CD4-positive, alpha-beta T cell treated with Interleukin-6 for 4 hours (primary cell): Measurements from ENCODE around the gene KCNJ11.

Source experiments
- DNase-seq: peaks from one replicate; pipeline ENCODE4 v3.0.0-alpha.2; 2020; ENCODE audit warnings: mixed read lengths

Gene KCNJ11

DNA sequence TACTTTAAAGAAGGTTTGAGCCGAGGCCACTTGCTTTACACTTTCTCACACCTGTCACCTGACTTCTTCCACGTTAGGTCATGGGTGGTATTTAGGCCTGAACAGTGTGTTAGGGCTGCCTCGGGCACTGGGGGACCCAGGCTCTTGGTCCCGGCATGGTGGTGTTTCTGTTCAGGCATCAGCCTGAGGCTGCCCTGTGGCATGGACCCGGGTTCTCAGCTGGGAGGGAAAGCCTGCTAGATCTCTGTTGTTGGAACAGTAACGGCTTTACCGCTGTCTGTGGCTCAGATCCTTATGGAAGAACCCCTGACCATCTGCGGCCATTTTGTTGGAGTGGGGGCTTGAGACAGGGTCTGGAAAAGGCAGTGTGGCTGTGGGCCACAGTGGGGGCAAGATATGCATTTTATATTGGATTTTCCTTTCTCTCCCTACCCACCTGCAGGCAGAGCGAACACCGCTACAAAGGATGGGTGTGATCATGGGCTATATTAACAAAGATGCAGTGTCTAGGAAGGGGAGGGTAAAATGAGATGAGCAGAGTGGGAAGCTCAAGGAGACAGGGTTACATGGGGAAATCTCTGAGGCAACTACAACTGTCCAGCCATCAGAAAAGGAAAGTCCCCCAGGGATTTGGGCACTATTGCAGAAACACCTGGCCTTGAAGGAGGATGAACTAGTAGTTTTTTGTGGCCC lies 1.6 kb upstream of the KCNJ11 start:
- no peak for DNase-seq

DNA sequence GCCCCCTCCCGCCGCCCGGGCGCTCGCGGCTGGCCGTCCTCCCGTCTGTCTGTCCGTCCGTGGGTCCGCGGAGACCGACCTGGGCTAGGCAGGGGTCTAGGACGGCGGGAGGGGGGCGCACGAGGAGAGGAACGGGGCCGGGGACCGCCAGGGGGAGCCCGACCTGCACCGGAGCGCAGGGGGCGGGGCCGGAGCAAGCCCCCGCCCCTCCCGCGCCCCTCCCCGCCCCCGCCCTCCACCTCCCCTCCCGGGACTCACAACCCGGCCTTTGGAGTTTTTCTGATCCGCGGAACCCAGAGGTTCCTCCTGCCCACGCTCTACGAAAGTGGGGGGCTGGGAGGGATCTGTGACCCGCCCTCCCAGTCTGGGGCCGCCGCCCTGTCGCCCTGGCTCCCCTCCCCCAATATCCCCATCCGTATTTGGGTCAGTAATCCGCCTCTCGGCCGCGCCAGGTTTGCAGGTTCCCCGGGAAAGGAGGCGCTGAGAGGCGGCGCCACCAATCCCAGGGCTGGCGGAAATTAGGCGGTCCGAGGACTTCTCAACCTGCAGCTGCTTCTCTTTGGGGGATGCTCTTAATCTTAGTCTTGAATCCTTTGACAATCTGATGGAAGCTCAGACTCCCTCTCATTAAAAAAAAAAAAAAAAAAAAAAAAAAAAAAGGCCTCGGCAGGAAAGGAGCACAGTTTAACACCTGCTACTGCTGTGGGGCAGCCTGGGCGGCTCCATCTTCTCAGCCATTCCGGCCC lies 925 bp upstream of the KCNJ11 start:
- DNase-seq: peak; percentile 87

DNA sequence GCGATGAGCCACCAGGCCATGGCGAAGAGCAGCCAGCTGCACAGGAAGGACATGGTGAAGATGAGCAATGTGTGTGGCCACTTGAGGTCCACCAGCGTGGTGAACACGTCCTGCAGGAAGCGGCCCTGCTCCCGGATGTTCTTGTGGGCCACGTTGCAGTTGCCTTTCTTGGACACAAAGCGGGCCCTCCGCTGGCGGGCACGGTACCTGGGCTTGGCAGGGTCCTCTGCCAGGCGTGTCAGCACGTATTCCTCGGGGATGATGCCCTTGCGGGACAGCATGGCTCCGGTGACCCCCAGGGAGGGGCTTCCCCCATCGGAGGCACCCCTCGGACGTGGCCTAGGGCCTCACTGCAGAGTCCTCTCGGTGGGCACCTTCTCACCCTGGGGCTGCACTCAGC lies 648 bp downstream of the KCNJ11 start:
- no peak for DNase-seq

DNA sequence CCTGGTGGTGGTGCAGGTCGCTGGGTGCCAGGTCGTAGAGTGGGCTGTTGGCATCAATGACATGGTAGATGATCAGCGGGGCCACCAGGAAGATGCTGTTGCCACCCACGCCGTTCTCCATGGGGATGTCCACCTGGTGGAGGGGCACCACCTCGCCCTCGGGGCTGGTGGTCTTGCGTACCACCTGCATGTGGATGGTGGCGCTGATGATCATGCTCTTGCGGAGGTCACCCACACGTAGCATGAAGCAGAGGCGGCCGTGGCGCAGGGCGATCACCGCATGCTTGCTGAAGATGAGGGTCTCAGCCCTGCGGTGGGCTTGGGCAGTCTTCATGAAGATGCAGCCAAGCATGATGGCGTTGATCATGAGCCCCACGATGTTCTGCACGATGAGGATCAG lies 1.2 kb downstream of the KCNJ11 start:
- no peak for DNase-seq

DNA sequence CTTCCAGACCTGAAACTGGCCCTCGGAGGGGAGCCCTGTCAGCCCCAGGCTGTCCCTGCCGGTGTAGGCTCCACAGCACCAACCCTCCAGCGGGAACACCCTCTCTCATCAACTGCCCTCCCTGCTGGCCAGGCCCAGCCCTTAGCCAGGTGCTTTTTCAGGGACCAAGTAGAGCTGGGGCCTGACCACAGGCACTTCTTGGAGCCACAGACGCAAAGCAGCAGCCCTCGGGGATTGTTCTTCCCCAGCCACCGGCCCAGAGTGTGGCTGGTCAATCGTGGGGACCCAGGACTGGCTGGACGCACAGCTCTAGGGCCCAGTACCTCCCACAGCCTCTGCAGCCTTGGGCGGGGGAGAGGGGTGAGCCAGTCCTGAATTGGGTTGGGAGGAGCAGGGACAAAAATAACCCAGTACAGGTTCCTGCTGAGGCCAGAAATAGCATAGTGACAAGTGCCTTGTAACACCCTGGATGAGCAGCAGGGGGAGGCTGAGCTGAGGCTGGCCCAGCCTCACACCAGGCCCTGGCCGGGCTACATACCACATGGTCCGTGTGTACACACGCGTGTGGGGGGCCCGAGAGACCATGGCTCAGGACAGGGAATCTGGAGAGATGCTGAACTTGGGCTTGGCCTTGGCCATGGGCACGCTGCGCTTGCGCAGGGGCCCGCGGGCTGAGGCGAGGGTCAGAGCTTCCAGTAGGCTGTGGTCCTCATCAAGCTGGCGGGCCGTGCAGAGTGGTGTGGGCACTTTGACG lies 2.0 kb downstream of the KCNJ11 start:
- DNase-seq: peak; percentile 33

DNA sequence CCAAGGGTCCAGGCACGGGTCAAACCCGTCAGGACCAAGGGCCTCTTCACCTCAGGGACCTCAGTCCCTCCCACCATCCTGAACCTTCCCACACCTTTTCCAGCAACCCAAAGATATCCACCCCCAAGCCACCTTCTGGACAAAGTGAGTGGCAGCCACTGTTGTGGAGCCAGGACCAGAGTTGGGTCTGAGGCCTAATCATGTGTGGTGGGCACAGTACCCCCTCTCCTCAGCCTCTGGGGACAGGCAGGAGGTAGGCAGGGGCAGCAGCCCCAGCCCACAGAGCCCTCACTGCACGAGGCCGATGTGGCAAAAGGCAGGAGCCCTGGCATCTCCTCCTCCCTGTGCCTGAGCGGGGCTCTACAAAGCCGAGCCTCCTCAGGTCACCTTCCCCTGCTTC lies 2.5 kb downstream of the KCNJ11 start:
- DNase-seq: no peak

DNA sequence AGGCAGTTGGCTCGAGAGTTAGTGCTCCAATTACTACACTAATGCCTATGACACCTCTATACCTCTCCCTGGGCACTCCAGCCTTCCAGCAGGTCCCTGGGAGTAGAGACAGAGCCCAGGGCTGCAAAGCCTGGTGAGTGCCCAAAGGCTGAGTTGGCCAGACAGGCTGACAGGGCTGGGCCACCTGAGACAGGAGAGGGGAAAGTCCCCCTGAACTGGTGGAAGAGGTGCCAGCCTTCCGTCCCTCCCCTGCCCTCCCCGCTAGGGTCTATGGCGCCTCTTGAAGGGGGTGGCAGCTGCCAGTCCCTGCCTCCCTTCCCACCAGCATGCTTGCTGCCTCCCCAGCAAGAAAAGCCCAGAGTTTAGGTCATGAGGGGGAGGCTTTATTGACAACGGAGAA lies 3.0 kb downstream of the KCNJ11 start:
- DNase-seq: no peak

DNA sequence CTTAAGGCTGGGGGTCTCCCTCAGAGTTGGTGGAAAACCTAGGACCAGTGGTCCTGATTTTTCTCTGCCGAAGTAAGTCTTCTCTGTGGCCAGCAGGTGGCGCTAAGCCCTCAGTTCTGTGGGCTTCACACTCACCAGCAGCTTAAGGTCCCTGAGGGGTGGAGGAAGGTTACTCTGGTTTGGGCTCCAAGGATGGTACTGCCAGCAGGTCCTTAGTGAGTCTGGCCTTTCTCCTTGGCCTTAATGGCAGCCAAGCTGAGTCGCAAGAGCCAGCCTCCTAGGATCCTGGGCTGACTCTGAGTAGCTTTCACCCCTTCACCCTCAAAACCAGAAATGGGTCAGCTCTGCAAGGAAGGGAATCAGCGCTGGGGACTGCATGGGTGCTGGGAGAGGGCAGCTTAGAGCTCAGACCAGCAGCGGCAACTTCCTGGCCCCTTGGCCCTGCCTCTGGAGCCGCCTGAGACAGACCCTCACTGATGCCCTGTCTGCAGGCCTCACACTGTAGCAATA lies 4.4 kb downstream of the KCNJ11 start:
- peak; percentile 87 for DNase-seq

DNA sequence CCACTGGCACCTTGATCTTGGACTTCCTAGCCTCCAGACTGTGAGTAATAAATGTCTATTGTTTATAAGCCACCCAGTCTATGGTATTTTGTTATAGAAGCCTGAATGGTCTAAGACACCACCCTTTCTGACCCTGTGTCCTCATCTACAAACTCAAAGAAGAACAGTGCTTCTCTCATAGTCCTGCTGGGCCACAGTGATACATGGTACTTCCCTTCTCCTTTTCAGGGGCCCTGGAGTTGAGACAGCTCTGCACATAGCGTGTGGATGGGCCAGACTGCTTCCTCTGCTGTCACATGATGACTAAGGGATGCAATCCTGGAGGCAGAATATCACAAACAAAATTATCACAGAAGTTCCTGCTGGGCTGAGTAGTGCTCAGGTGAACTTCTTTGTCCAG lies 5.0 kb downstream of the KCNJ11 start:
- no peak for DNase-seq

DNA sequence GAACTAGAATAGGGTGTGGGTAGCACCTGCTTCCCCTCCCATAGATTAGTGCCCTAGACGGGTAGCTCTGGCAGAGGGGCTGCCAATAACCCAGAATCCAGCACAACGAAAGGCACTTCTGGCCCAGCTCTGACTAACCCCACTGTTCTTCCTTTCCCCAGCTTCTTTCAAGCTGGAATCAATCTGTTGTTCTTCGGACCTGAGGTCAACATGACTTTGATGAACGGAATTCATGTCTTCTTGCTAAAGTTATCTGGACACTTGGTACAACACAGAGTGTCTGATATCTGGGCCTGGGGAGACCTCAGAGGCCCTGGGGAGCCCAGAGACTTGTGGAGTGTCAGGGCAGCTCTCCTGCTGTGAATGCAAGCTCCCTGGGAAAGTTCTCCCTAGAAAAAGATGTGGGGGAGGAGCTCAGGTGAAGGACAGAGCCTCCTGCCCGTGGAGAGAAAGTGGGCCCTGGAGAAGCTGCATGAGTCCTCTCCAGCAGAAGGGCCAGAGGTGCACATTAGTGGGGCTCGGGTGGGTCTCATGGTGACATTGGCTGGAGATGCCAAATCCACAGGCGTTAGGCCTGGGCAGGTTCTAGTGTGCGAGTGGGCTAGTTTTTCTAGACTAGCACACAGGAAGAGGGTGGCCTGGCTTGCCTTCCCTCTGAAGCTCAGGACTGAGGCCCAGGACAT lies 6.3 kb downstream of the KCNJ11 start:
- DNase-seq: no peak

DNA sequence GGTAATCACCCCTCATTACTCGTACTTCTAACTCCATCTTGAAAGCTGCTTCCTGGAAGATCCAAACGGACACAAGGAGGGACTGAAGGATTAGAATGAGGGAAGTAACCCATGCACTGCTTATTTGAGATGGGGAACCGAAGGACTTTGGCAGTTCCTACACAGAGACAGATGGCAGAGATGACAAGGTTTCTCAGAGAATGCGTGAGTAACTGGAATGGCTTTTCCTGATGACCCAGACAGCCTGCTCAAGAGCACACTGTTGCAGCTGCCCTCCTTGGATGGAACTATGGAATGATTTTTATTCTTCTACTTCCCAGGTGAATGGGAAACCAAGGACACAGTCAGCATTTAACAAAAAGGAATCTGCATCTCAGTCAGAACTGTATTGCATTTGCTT lies 7.3 kb downstream of the KCNJ11 start:
- no peak for DNase-seq

DNA sequence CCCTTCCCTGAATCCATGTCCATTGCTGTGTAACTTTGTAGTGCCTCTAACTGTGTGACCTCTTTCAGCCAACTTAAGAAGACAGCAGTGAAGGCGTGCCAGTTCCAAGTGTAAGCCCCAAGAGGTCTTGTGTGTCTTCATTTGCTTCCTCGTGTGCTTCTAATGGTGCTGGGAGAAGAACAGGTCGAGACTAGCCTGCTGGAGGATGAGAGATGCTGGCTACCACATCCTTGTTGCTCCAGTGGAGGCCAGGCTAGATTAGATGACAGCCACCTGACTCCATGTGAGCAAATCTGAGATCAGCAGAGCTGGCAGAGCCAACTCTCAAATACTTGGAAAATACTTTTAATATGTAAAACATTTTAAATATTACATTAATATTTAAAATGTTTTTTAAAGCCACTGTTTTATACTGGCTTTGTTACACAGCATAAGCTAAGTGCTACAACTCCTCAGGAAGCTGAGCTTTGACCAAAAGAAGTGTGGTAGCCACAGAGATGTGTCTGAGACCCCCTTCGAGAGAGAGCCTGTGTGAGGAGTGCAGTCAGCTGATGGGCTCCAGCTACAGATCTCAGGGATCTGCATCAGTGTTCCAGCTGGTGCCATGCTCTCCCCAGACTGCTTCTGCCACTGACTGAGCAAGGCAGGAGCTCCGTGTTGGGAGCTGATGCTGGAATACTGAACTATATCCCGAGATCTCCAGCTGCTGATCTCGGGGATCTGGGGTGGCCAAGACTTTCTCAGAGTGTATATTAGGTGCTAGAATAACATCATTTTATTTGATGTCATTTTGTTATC lies 8.9 kb downstream of the KCNJ11 start:
- DNase-seq: no peak

DNA sequence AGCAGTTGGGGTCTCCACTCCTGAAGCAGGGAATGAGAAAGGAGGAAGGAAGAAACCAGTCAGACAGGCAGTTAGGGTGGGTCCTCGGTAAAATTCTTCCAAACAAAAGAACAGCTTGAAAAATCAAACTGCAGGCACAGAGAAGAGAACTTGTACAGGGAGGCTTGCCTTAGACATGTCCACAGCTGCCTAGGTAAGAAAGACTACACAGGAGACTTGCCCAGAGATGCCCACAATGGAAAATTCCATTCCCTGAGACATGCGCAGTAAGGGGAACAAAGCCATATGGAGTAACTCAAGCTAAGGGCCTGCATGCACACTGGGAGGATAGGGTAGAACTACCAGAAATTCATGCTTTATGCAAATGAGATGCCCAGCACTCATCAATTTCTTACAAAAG lies 9.8 kb downstream of the KCNJ11 start:
- DNase-seq: no peak

DNA sequence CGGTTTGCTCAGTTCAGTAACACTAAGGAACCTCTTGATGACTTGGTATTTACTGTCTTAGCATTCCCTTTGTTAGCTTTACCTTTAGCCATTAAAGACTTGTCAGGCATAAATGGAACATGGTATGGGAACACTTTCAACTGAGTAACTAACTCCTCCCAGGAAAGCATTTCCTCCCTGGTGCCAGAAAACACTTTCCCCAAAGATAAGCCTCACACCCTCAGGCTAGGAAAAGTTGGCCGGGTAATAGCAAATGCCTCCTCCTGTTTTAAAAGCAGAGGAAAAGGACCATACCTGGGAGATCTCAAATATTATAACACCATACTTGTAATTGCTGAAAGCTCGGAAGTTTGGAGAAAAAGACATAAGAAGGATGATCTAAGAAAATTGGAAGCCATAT lies 12.0 kb downstream of the KCNJ11 start:
- no peak for DNase-seq

DNA sequence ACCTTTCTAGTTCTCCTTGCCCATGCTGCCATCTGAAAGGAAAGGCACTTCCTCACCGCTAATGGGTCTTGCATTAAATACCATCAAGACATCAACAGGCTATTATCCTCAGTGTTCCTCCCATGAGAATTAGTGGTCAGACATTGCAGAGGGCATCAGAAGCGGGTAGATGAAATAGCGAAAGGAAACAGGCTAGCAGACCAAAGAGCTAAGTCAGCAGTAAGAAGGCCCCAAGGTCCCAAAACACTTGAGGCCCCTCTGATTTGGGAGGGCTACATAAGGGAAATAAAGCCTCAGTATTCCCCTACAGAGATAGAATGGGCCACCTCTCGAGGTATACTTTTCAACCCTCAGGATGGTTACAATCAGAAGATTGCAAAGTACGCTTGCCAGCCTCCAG lies 12.9 kb downstream of the KCNJ11 start:
- no peak for DNase-seq

DNA sequence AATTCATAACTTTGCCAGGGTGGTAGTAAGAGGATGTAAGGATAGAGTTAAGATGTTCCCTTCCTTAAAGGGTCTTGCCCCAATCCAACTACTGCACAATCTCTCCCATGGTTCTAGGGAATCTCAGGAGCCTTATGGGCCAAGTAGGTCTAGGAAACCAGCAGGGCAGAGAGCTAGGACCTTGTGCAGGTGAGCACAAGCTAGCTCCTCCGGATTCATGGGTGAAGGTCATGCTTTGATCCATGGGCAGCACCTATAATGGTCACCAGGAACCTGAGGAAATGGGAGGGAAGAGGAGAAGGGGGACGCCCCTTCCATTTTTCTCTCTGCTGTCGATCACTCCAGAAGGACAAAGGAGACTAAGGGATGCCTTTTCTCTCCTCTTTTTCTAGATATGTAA lies 16.8 kb downstream of the KCNJ11 start:
- DNase-seq: no peak

DNA sequence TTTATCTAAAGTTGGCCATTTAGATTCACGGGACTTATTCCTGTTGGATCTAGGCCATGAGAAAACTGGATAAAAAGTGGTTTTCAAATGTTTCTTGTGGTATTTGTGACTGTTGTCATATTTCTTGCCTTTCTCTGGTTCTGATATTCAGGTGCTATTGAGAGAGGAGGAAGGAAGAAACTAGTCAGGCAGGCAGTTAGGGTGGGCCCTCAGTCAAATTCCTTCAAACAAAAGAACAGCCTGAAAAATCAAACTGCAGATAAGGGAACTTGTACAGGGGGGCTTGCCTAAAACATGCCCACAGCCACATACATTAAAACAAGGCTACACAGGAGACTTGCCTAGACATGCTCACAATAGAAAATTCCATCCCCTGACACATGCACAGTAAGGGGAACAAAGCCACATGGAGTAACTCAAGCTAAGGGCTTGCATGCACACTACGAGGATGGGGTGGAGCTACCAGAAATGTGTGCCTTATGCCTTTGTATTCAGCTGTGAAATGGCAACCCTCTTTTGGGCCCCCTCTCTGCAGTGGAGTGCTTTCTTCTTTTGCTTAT lies 18.7 kb downstream of the KCNJ11 start:
- DNase-seq: no peak

DNA sequence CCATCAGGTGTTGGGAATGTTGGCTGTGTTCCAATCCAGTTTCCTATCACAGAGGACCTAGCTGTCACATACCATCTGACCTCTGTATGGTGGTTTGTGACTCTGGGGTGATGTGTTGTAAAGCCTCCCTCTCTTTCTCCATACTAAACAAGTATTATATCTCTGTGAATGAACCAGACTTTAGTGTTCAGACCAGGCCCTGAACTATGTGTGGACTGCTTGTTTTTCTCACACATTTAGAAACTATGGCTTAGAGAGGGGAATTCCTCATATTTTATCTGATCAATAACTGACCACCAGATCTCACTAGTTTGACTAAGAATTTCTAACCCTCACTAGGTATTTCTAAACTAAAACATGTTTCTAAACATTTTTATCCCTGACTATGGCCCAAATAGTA lies 19.4 kb downstream of the KCNJ11 start:
- DNase-seq: no peak

DNA sequence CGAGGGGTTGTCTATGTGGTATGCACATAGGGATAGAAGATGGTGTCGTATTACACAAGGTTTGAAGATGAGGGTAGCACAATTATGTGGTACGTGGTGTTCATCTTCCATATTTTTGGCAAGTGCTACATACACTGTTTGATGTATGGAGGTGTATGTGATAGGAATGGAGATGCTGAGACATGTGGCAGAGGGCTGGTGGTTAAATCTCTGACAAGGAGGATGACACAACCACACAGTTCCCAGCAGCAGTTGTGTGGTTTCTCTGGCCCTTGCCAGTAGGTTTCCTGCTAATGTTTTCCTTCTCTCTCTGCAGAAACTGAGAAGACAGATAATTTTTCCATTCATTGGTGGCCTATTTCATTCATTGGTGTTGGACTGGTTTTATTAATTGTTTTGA lies 19.9 kb downstream of the KCNJ11 start:
- no peak for DNase-seq

DNA sequence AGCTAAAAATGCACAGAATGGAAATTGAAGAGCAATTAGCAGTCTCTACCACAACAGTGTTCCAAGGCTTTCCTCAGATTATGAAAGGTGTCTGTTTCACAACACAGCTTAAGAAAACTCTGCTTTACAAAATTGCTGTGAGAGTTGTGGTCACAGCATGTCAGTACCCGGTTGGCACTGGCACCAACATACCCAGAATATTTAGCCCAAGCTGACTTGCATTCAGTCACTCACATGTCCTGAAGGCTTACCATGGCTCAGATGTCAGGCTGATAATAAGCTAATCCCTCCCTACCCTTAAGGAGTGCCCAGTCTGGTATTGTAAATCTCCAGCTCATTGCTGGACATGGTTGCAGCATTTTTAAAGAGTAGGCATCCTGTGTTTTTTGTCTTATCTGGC lies 22.0 kb downstream of the KCNJ11 start:
- DNase-seq: no peak

DNA sequence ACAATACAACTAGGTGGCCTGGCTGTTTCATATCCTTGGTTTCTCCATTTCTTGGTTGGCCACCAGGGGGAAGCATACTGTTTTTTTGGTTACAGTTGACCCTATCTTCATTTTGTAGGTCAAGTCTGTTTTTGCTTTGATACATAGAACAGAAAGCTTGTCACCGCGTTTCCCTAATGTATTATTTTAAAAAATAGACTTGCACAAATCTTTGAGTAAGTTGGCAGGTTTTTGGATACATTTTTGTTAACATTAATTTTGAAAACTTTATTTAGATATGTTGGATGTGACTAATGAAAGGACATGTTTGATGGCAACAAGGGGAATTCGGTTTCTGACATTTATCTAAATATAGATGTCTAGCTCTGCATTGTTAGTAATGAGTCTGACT lies 33.9 kb downstream of the KCNJ11 start:
- peak; percentile 73 for DNase-seq
